HG02885 (cell line): ENCODE measurements around the gene ELANE.

Source experiments
- ATAC-seq: cut with Tn5 transposase; IDR thresholded peaks from one replicate; pipeline ENCODE4 v1.9.1; 2021; ENCODE audit warnings: mild to moderate bottlenecking; ENCODE audit not compliant: unreplicated experiment, poor library complexity

ELANE gene

DNA sequence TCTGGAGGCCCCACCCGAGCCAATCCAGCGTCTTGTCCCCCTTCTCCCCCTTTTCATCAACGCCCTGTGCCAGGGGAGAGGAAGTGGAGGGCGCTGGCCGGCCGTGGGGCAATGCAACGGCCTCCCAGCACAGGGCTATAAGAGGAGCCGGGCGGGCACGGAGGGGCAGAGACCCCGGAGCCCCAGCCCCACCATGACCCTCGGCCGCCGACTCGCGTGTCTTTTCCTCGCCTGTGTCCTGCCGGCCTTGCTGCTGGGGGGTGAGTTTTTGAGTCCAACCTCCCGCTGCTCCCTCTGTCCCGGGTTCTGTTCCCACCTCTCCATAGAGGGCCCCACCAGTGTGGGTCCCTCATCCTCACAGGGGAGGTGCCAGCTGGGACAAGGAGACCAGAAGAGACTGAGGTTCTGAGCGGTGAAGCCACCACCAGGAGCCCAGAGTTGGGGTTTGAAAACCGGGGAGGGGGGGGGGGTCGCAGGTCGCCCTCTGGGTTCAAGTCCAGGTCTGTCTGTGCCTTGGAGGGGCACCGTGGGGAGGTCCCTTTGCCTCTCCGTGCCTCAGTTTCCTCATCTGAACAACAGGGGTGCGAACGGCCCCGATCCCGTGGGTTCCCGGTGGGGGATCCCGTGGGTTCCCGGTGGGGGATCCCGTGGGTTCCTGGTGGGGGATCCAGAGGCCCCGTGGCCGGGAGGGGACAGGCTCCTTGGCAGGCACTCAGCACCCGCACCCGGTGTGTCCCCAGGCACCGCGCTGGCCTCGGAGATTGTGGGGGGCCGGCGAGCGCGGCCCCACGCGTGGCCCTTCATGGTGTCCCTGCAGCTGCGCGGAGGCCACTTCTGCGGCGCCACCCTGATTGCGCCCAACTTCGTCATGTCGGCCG lies at the start of gene ELANE:
ELANE (plus strand) TSS at position 168 of the 878 bp plus-strand sequence; CDS start at position 194, 26 bp downstream.
- ATAC-seq, result no peak

GRCh38 chr19:802498-803098 lies 49.5 kb upstream of the ELANE start:
- ATAC-seq, result no peak

DNA sequence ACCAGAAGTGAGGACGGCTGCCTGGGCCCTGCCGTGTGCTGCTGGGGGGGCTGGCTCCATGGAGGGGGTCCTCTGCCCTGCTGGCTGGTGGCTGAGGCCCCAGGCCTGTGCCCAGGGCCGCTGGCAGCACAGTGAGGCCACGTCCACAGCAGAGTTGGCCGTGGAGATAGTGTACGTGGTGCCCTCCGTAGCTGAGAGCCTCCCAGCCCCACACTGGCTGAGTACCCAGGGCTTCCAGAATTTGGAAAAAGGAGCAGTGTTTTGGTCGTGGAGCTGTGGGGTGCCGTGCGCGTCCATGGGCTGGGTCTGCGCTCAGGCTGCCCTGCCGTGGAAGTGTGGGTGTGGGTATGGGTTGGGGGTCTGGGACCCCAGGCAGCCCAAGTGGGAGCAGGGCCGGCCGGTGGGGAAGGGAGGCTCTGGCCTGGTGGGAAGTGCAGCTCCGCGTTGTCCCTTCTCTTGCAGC lies 49.0 kb upstream of the ELANE start:
- no peak for ATAC-seq

- ATAC-seq, result no peak
Measured at GRCh38 chr19:803686-804418, 48.3 kb upstream of the ELANE start.

GRCh38 chr19:804419-805165 lies 47.5 kb upstream of the ELANE start:
- ATAC-seq, result no peak

GRCh38 chr19:805166-805551 lies 46.9 kb upstream of the ELANE start:
- ATAC-seq, result no peak

DNA sequence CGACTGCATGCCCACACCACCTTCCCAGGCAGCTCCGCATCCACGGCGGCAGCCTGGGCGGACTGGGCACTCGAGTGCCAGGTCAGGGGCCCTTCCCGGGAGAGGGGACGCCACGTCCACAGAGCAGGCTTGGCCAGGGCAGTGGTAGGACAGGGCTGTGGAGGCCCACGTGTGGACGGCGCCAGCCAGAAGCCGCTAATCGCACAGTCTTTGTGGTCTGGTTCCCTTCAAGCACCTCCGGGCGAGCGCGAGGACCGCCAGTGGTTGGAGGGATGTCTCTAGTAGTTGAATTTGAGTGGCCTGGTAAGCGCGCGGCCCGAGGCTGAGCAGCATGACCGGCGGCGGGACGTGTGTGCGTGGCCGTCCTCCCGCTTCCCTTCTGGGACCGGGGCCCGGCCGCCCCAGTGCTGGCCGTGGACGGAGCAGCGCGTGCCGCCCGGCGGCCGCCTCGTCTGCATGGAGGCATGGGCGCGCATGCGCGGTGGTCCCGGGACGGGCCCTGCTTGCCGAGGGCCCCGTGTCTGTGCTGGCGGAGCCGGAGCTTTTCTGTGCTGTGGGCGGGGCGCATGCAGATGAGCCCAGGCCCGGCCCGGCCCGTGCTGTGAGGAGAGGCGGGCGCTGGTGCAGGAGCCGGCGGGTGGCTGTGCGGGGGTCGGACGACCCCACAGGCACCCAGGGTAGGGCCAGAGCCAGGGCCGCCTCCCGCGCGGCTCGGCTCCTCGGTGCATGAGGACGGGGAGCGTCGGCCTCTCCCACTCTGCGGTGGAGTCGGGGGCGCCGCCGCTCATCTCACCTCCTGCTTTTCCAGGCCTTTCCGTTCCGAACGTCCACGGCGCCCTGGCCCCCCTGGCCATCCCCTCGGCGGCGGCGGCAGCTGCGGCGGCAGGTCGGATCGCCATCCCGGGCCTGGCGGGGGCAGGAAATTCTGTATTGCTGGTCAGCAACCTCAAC lies 46.2 kb upstream of the ELANE start:
- ATAC-seq, result no peak

- ATAC-seq, result no peak
Measured at GRCh38 chr19:806815-807421, 45.2 kb upstream of the ELANE start.

DNA sequence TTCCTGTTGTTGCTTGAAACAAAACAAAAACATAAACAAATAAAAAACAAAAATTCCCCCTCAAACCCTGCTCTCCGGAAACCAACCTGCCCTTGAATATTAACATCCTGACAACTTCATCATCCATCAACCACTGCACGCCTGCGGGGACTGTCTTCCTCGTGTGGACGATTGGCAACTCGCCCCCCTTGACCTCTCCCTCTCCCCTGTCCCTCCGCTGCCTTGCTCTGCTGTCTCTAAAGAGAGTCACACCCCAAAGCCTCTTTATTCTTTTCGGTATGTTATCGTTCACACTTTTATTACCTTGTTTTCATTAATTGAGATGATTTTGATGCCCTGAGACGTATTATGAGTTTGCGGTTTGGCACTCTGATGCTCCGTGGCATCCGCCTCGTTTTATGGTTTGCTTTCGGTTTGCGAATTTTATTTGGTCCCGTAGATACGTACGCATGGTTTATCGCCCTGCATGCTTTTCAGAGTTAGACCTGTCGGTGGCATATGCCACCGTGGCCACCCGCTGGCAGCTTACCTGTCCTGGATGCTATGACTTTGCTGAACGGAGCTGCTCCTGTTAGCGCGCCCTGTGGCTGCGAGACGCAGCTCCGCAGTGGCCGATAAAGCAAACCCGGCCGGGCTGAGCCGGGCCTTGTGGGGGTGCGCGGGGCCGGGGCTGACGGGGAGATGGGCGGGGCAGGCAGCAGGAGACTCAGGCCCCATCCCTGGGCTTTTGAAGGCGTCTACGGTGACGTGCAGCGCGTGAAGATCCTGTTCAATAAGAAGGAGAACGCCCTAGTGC lies 44.3 kb upstream of the ELANE start:
- no peak for ATAC-seq

GRCh38 chr19:808423-808775 lies 43.7 kb upstream of the ELANE start:
- no peak for ATAC-seq

DNA sequence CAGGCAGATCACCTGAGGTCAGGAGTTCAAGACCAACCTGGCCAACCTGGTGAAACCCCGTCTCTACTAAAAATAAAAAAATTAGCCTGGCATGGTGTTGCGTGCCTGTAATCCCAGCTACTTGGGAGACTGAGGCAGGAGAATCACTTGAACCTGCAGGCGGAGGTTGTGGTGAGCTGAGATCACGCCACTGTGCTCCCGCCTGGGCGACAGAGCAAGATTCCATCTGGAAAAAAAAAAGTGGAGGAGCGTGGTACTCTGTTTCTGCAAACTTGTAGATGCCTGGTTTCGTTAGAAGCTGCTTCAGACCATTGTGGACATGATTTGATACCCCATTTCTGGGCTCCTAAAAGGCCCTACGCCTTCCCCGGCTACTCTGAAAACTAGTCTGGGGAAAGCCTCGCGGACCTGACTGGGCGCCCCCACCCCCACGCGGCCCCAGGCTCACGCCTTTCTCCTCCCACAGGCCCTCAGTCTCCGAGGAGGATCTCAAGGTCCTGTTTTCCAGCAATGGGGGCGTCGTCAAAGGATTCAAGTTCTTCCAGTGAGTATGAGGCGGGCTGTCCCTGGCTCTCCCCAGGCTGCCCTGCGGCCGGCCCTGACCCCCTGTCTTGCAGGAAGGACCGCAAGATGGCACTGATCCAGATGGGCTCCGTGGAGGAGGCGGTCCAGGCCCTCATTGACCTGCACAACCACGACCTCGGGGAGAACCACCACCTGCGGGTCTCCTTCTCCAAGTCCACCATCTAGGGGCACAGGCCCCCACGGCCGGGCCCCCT lies 41.8 kb upstream of the ELANE start:
- ATAC-seq, result no peak

- ATAC-seq, result no peak
Measured at GRCh38 chr19:810883-811489, 41.1 kb upstream of the ELANE start.

- no peak for ATAC-seq
Measured at GRCh38 chr19:811506-812048, 40.5 kb upstream of the ELANE start.

GRCh38 chr19:812049-812746 lies 39.9 kb upstream of the ELANE start:
- no peak for ATAC-seq

DNA sequence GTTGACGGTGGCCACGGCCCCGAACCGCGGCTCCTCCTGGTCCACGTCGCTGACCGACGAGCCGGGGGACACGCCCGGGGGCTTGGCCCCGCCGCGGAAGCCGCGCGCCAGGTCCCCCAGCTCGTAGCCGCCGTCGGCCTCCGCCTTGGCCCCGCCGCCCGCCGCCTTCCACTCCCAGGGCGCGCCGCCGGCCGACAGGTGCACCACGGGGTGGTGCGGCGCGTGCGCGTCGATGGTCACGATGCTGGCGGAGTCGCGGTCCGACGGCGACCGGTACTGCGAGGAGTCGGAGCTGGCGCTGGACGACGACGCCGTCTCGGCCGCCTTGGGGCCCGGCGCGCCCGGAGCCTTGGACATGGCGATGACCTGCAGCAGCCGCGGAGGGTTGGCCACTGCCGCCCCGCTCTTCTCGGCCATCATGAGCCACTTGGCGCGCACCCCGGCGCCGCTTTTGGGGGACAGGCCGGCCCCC lies 39.3 kb upstream of the ELANE start:
- ATAC-seq, result no peak
